Middle frontal gyrus (tissue), 1 donor: Measurements from ENCODE around the gene ACSM2B.
"Not testable (repeated sequence)": the region's sequence is repeated elsewhere in the genome, so short reads cannot be mapped to it uniquely, and the experiment has no call there.

Experiments used
- DNase-seq: peaks from one replicate; pipeline ENCODE4 v3.0.0-alpha.2; 2015; ENCODE audit warnings: low spot score; ENCODE audit errors: extremely low spot score

ACSM2B gene

GRCh38 chr16:20538687-20539086 lies 37.5 kb downstream of the ACSM2B start:
- DNase-seq: no peak

GRCh38 chr16:20538181-20538580 lies 38.0 kb downstream of the ACSM2B start:
- no peak for DNase-seq

GRCh38 chr16:20536669-20537068 lies 39.5 kb downstream of the ACSM2B start:
- DNase-seq: not testable (repeated sequence)

GRCh38 chr16:20532284-20532792 lies 43.8 kb downstream of the ACSM2B start:
- not testable (repeated sequence) for DNase-seq

GRCh38 chr16:20531795-20532194 lies 44.4 kb downstream of the ACSM2B start:
- not testable (repeated sequence) for DNase-seq

- no peak for DNase-seq
These were observed 56.1 kb downstream of the ACSM2B start for GRCh38 chr16:20520103-20520502.

GRCh38 chr16:20519231-20519630 lies 56.9 kb downstream of the ACSM2B start:
- no peak for DNase-seq

- no peak for DNase-seq
These were observed 59.0 kb downstream of the ACSM2B start for GRCh38 chr16:20517149-20517548.

- no peak for DNase-seq
These were observed 60.5 kb downstream of the ACSM2B start for GRCh38 chr16:20515688-20516090.

- no peak for DNase-seq
These were observed 65.8 kb downstream of the ACSM2B start for GRCh38 chr16:20510323-20510722.

GRCh38 chr16:20507280-20507679 lies 68.9 kb downstream of the ACSM2B start:
- no peak for DNase-seq

GRCh38 chr16:20504418-20504817 lies 71.7 kb downstream of the ACSM2B start:
- DNase-seq: no peak

GRCh38 chr16:20491448-20491847 lies 84.7 kb downstream of the ACSM2B start:
- DNase-seq: not testable (repeated sequence)

- not testable (repeated sequence) for DNase-seq
These were observed 85.2 kb downstream of the ACSM2B start for GRCh38 chr16:20490994-20491393.
